CD4-positive, alpha-beta T cell treated with Interferon gamma for 1 hour (primary cell): Measurements from ENCODE around the gene PSPH.
A peak's percentile ranks its signal among the peaks of the same experiment; 100 is the strongest.
"Not testable (repeated sequence)": the region's sequence is repeated elsewhere in the genome, so short reads cannot be mapped to it uniquely, and the experiment has no call there.

Source experiments
- DNase-seq: peaks from one replicate; pipeline ENCODE4 v3.0.0-alpha.2; 2020

Gene PSPH

DNA sequence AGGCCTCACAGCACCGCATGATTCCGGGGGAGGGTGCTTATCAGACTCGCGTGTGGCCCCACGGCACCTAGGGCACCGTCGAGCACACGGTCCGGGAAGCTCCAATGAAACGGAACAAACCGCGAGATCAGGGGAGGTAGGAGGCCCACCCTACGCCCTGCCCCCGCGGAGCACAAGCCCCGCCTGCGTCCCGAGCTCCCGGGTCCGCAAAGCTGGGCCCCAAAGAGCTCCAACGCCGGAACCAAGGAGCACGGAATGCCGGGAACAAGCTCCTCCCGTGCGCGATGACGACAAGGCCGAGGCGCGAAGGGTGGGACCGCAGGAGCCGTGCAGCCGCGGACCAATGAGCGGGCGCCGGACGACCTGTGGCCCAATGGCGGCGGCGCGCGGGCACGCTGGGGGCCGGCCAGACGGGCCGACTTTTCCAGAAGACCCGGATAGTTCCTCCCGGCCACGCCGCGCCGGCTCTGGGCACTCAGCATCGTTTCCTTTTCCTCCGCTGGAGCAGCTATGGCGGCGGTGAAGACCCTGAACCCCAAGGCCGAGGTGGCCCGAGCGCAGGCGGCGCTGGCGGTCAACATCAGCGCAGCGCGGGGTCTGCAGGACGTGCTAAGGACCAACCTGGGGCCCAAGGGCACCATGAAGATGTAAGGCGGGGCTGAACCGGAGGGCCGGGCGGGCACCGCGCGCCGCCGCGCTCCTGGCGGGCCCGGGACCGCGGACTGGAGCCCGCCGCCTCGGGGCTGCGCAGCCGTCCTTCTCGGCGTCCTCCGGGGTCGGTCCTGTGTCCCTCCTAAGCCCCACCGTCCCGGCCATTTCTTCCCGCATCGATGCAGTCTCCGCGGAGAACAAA lies at the start of gene PSPH, which contains the start of gene CCT6A:
PSPH (minus strand) TSS at position 106 of the 853 bp plus-strand sequence. CDS start 30,232 bp downstream, outside the sequence.
CCT6A (plus strand) TSS at position 427 of the 853 bp plus-strand sequence; CDS start at position 511, 84 bp downstream.
- peak; percentile 84 for DNase-seq

DNA sequence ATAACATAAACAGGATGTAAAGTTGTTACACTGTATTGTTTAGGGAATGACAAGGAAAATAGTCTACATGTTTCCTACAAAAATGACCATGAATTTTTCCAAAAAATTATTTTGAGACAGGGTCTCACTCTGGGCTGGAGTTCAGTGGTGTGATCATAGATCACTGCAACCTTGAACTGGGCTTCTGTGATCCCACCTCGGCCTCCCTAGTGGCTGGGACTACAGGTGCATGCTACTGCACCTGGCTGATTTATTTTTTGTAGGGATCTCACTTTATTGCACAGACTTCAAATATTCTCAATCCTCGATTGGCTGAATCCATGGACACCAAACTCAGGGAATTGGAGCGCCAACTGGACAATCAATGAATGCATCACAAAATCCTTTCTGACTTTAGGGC lies 48.4 kb upstream of the PSPH start:
- DNase-seq = no peak

- DNase-seq = not testable (repeated sequence)
These were observed 47.2 kb upstream of the PSPH start for GRCh38 chr7:56098187-56099008.

GRCh38 chr7:56097700-56098099 lies 46.5 kb upstream of the PSPH start:
- no peak for DNase-seq

- DNase-seq = no peak
These were observed 41.7 kb upstream of the PSPH start, which contains the start of gene PHKG1 for GRCh38 chr7:56092789-56093531. Gene PHKG1, minus strand, starts transcription at chr7:56092952. Its CDS starts 4,011 bp downstream, at chr7:56088941.

DNA sequence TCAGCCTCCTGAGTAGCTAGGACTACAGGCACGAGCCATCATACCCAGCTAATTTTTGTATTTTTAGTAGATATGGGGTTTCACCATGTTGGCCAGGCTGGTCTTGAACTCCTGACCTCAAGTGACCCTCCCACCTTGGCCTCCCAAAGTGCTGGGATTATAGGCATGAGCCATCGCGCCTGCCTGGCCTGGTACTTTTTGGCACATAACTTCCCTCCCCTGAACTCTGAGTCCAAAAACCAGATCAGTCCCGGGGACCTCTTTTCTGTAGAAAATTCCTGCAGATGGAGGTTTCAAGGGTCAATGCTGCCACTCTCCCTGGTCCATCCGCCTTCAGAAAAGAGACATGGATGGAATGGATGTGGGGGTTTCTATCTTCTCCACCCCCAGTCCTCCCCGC lies 41.1 kb upstream of the PSPH start:
- not testable (repeated sequence) for DNase-seq

GRCh38 chr7:56091591-56091990 lies 40.3 kb upstream of the PSPH start:
- no peak for DNase-seq

- DNase-seq = no peak
These were observed 36.2 kb upstream of the PSPH start for GRCh38 chr7:56087445-56087844.

DNA sequence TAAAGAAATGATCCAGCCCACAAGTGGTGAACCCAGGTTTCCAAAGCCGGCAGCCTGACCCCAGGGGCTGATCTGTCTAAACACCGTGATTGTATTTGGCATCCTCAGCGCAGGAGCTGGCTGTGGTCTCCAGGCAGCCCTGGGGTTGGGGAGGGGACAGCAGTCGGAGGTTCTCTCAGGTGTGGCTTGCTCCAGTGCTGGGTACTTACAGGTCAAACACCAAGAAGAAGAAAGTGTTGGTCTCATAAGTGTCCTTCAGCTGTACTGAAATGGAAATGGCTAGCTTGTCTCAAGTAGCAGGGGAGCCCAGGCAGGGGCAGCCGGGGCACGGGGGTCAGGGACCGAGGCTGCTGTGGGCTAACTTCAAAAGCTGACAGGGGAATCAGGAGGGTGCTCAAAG lies 35.5 kb upstream of the PSPH start:
- no peak for DNase-seq

- no peak for DNase-seq
These were observed 32.0 kb upstream of the PSPH start for GRCh38 chr7:56083150-56083785.

GRCh38 chr7:56081626-56082340 lies 30.5 kb upstream of the PSPH start:
- no peak for DNase-seq

- not testable (repeated sequence) for DNase-seq
These were observed 29.6 kb upstream of the PSPH start for GRCh38 chr7:56080726-56081435.

DNA sequence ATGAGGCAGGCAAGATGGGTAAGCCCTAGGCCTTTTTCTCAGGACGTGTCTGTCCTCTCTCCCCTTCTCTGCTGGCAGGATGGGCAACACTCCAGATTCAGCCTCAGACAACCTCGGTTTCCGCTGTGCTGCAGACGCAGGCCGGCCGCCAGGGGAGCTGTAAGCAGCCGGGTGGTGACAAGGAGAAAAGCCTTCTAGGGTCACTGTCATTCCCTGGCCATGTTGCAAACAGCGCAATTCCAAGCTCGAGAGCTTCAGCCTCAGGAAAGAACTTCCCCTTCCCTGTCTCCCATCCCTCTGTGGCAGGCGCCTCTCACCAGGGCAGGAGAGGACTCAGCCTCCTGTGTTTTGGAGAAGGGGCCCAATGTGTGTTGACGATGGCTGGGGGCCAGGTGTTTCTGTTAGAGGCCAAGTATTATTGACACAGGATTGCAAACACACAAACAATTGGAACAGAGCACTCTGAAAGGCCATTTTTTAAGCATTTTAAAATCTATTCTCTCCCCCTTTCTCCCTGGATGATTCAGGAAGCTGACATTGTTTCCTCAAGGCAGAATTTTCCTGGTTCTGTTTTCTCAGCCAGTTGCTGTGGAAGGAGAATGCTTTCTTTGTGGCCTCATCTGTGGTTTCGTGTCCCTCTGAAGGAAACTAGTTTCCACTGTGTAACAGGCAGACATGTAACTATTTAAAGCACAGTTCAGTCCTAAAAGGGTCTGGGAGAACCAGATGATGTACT lies 28.4 kb upstream of the PSPH start:
- DNase-seq = no peak

DNA sequence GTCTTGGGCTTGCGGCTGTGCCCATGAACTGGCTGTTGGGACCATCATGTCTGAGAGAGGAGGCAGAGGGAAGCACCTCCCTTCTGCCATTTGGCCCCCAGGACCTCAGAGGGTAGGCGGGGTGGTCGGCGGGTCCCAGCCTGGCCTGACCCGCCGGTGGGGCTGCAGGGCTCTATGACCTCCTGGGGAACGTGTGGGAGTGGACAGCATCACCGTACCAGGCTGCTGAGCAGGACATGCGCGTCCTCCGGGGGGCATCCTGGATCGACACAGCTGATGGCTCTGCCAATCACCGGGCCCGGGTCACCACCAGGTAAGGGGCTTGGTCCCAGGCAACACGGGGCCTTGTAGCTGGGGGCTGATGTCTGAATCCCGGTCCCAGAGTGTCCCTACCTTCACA lies 27.0 kb upstream of the PSPH start:
- no peak for DNase-seq

DNA sequence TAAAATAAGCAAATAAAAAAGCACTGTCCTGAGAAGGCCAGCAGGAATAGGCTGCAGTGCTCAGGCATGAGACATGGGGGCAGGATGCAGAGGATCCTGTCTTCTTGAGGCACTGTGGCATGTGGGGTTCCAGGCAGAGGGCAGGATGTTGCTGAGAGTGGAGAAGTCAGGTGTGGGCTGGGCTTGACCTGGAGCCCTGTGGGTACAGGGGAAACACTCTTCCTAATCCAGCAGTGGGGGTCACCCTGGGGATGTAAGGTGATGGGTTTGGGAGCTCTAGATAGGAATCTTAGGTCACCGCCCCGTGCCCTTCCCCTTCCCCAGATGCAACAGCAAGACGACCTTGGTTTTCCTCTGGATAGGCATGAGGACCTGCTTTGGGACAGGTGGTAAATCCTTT lies 26.4 kb upstream of the PSPH start:
- no peak for DNase-seq

DNA sequence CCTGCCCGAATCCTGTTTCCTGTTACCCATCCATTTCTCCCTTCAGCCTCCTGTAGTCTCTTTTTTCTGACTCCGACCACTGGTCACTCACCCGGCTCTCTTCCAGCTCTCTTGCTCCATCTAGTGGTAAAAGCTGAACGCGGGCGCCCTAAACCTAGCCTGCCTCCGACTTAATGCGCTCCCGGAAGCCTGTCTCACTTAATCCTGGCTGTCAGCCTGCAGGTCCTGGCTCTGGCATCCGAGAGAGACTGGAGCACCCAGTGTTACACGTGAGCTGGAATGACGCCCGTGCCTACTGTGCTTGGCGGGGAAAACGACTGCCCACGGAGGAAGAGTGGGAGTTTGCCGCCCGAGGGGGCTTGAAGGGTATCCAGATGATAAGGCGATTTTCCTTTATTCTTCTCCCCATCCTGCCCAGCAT lies 23.1 kb upstream of the PSPH start:
- peak; percentile 58 for DNase-seq

DNA sequence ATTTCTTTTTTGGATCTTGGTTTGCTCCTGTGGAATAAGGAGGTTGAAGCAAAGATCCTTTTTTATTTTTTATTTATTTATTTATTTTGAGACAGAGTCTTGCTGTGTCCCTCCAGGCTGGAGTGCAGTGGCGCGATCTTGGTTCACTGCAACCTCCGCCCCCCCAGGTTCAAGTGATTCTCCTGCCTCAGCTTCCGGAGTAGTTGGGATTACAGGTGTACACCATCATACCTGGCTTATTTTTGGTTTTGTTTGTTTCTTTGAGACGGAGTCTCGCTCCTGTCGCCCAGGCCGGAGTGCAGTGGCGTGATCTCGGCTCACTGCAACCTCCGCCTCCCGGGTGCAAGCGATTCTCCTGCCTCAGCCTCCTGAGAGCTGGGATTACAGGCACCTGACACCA lies 15.1 kb upstream of the PSPH start:
- DNase-seq = not testable (repeated sequence)

GRCh38 chr7:56063882-56064625 lies 12.8 kb upstream of the PSPH start, which contains the start of gene SUMF2:
Gene SUMF2, plus strand, starts transcription at chr7:56064286. Its CDS starts 26 bp downstream, at chr7:56064312.
- peak; percentile 89 for DNase-seq

- DNase-seq = no peak
These were observed 12.2 kb upstream of the PSPH start for GRCh38 chr7:56063500-56063881.
